T-helper 17 cell (primary cell): ENCODE results near the gene ERRFI1. TPM values are rescaled to one million over a fixed set of nuclear protein-coding genes. Genes with fewer than 3 reads are reported as not detected.
A peak's percentile ranks its signal among the peaks of the same experiment; 100 is the strongest.
"Not testable (repeated sequence)": the region's sequence is repeated elsewhere in the genome, so short reads cannot be mapped to it uniquely, and the experiment has no call there.

Source experiments
- ATAC-seq: fragments of 150-1000 bp; cut with Tn5 transposase; 2 replicates; pipeline ENCODE4 v1.10.0; 2021; ENCODE audit warnings: mild to moderate bottlenecking, moderate library complexity
- DNase-seq, 3 donors: peaks; one replicate each; pipeline versions ENCODE4 v3.0.0 to v3.0.0-alpha.2; 2020 to 2021
- H3K9me3 ChIP-seq: one replicate; pipeline ENCODE4 v1.7.0; 2013; ENCODE audit warnings: low read length, mild to moderate bottlenecking; ENCODE audit not compliant: control insufficient read depth, poor library complexity, severe bottlenecking
- H3K27ac Mint-ChIP-seq: one replicate; pipeline ENCODE4 v1.8.0; 2022; ENCODE audit warnings: mild to moderate bottlenecking, moderate library complexity, mixed read lengths
- H3K27me3 Mint-ChIP-seq: one replicate; pipeline ENCODE4 v1.8.0; 2022; ENCODE audit warnings: mixed read lengths
- H3K36me3 Mint-ChIP-seq: one replicate; pipeline ENCODE4 v1.8.0; 2022; ENCODE audit warnings: low read depth, mixed read lengths
- H3K4me1 Mint-ChIP-seq: one replicate; pipeline ENCODE4 v1.8.0; 2022; ENCODE audit warnings: mild to moderate bottlenecking, mixed read lengths
- H3K4me3 Mint-ChIP-seq: one replicate; pipeline ENCODE4 v1.8.0; 2022; ENCODE audit warnings: mild to moderate bottlenecking, moderate library complexity, mixed read lengths
- total RNA-seq, 4 donors: library from RNA in 2 of 4; stranded (reverse) in 2 of 4; gene quantifications; one replicate each; pipeline ENCODE4 v1.2.3 and lab custom pipeline; 2022 to 2026

The ERRFI1 gene
- 1 to 10 TPM; 1.1 to 1.8 TPM for total RNA-seq
- 3.7 to 6.9 reads per million in 2 donors for total RNA-seq (lab: John Stamatoyannopoulos, UW)

- Mint-ChIP-seq H3K27me3 (peaks cover 26% of the 10 kb centered on the region), H3K4me3 (peak within 1 kb of the TSS; percentile 92), H3K36me3 (peaks cover 4% of the 10 kb centered on the region), H3K4me1 (peaks cover 11% of the 10 kb centered on the region), H3K27ac (peak within 1 kb of the TSS; percentile 85)
- no peaks in the 10 kb centered on the region for H3K9me3 ChIP-seq
- ATAC-seq (peak; percentile 95), DNase-seq (peak; percentile 82 to 84 (median 82))
Observed at GRCh38 chr1:8026153-8026975, at the start of gene ERRFI1. Gene ERRFI1, minus strand, starts transcription at chr1:8026309. Its CDS starts 10,690 bp downstream, at chr1:8015619.

- H3K36me3 Mint-ChIP-seq: no peaks in the 10 kb centered on the region
- DNase-seq (no peak), ATAC-seq (no peak)
- no peak overlapping the region for H3K4me3 Mint-ChIP-seq
- H3K4me1 Mint-ChIP-seq: peaks cover 4% of the 10 kb centered on the region
- no peak overlapping the region for H3K27ac Mint-ChIP-seq
- H3K9me3 ChIP-seq: no peaks in the 10 kb centered on the region
- peaks cover 27% of the 10 kb centered on the region for H3K27me3 Mint-ChIP-seq
Observed at GRCh38 chr1:8075511-8076051, 49.5 kb upstream of the ERRFI1 start.

DNA sequence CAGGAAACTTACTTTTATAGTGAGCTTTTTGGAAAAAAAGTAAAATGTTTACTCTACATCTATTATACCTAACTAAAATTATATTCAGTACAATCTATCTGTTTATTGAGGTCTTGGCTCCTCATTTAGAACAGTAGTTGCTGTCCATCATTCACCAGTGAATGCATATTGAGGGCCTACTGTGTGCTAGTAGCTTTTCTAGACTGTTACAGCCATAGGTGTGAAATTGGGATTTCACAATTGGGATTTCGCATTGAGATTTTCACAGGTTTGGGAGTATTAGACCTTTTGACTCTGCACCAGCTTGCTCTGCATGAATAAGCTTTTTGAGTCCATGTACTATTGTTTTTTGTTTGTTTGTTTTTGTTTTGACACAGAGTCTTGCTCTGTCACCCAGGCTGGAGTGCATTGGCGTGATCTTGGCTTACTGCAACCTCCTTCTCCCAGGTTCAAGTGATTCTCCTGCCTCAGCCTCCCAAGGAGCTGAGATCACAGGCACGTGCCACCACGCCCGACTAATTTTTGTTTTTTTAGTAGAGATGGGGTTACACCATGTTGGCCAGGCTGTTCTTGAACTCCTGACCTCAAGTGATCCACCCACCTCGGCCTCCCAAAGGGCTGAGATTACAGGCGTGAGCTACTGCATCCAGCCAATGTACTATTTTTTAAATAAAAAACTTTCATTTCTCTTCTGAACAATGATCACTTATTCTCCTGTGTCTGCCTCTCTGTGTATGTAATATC is 47.2 kb upstream of the ERRFI1 start:
- no peak for ATAC-seq
- H3K4me3 Mint-ChIP-seq: peak overlapping the region; percentile 15
- no peak for DNase-seq
- H3K27ac Mint-ChIP-seq: no peak overlapping the region
- H3K36me3 Mint-ChIP-seq: no peaks in the 10 kb centered on the region
- H3K27me3 Mint-ChIP-seq: peaks cover 25% of the 10 kb centered on the region
- no peaks in the 10 kb centered on the region for H3K9me3 ChIP-seq
- peaks cover 4% of the 10 kb centered on the region for H3K4me1 Mint-ChIP-seq

- DNase-seq (no peak), ATAC-seq (no peak)
- Mint-ChIP-seq H3K36me3 (peaks cover 3% of the 10 kb centered on the region), H3K27ac (no peak overlapping the region), H3K4me1 (peaks cover 4% of the 10 kb centered on the region), H3K27me3 (peaks cover 23% of the 10 kb centered on the region), H3K4me3 (no peak overlapping the region)
- no peaks in the 10 kb centered on the region for H3K9me3 ChIP-seq
Observed at GRCh38 chr1:8070381-8070811, 44.3 kb upstream of the ERRFI1 start.

GRCh38 chr1:8069614-8070320 is 43.7 kb upstream of the ERRFI1 start:
- not testable (repeated sequence) for H3K36me3 Mint-ChIP-seq, H3K4me3 Mint-ChIP-seq, H3K9me3 ChIP-seq, DNase-seq, H3K27ac Mint-ChIP-seq, H3K4me1 Mint-ChIP-seq, ATAC-seq
- peaks cover 25% of the 10 kb centered on the region for H3K27me3 Mint-ChIP-seq

- H3K4me3 Mint-ChIP-seq: no peak overlapping the region
- ATAC-seq (no peak), DNase-seq (no peak)
Observed at GRCh38 chr1:8065369-8065768, 39.3 kb upstream of the ERRFI1 start.

GRCh38 chr1:8063298-8064036 is 37.4 kb upstream of the ERRFI1 start:
- Mint-ChIP-seq H3K4me1 (no peaks in the 10 kb centered on the region), H3K4me3 (no peak overlapping the region), H3K36me3 (peaks cover 3% of the 10 kb centered on the region), H3K27me3 (peaks cover 17% of the 10 kb centered on the region), H3K27ac (no peak overlapping the region)
- DNase-seq: no peak
- no peak for ATAC-seq
- no peaks in the 10 kb centered on the region for H3K9me3 ChIP-seq

More at GRCh38 chr1:8065369-8065768, 39.3 kb upstream of the ERRFI1 start:
- no peaks in the 10 kb centered on the region for H3K9me3 ChIP-seq
- Mint-ChIP-seq H3K27ac (no peak overlapping the region), H3K27me3 (peaks cover 18% of the 10 kb centered on the region), H3K4me1 (no peaks in the 10 kb centered on the region), H3K36me3 (peaks cover 3% of the 10 kb centered on the region)

DNA sequence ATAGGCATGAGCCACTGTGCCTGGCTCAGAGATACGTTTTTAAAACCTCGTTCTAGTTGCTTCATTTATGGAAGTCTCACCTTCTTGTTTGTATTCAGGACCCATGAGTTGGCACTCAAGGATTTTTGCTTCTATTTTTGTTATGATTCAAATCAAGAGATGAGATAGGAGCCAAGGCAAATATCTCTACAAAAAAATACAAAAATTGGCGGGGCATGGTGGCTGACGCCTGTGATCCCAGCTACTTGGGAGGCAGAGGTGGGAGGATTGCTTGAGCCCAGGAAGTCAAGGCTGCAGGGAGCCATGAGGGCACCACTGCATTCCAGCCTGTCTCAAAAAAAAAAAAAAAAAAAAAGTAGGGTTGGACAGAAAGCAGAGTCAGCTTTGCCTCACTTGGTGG is 36.8 kb upstream of the ERRFI1 start:
- Mint-ChIP-seq H3K4me3 (no peak overlapping the region), H3K27ac (no peak overlapping the region), H3K36me3 (peaks cover 3% of the 10 kb centered on the region), H3K4me1 (no peaks in the 10 kb centered on the region), H3K27me3 (peaks cover 17% of the 10 kb centered on the region)
- DNase-seq: no peak
- no peak for ATAC-seq
- no peaks in the 10 kb centered on the region for H3K9me3 ChIP-seq

GRCh38 chr1:8061673-8062386 is 35.7 kb upstream of the ERRFI1 start:
- Mint-ChIP-seq H3K4me1 (no peaks in the 10 kb centered on the region), H3K4me3 (no peak overlapping the region), H3K36me3 (peaks cover 3% of the 10 kb centered on the region), H3K27ac (no peak overlapping the region), H3K27me3 (peaks cover 17% of the 10 kb centered on the region)
- no peak for DNase-seq
- no peak for ATAC-seq
- no peaks in the 10 kb centered on the region for H3K9me3 ChIP-seq

DNA sequence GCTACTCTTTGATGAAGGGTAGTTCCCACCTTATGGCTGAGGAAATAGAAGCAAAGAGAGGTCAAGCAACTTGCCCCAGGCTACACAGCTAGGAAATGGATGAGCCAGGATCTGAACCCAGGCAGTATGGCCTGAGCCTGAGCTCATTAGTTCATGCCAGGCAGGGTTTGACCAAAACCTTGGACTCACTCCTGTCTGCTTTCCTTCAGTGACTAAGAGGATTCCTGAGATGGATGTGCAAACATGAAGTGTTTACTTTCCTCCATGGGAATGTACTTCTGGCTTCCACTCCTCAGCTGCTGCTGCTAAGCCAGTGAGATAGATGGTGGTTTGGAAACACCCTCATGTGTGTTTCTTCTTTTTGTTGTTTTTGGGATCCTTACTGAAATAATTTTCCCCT is 35.1 kb upstream of the ERRFI1 start:
- H3K36me3 Mint-ChIP-seq: peaks cover 1% of the 10 kb centered on the region
- no peaks in the 10 kb centered on the region for H3K9me3 ChIP-seq
- no peak overlapping the region for H3K27ac Mint-ChIP-seq
- peaks cover 17% of the 10 kb centered on the region for H3K27me3 Mint-ChIP-seq
- DNase-seq: no peak
- no peak for ATAC-seq
- no peak overlapping the region for H3K4me3 Mint-ChIP-seq
- no peaks in the 10 kb centered on the region for H3K4me1 Mint-ChIP-seq

- no peaks in the 10 kb centered on the region for H3K36me3 Mint-ChIP-seq
- DNase-seq: no peak
- H3K27me3 Mint-ChIP-seq: peaks cover 15% of the 10 kb centered on the region
- ATAC-seq: no peak
- no peaks in the 10 kb centered on the region for H3K9me3 ChIP-seq
- H3K4me1 Mint-ChIP-seq: no peaks in the 10 kb centered on the region
- H3K27ac Mint-ChIP-seq: no peak overlapping the region
- H3K4me3 Mint-ChIP-seq: no peak overlapping the region
Observed at GRCh38 chr1:8059161-8059622, 33.1 kb upstream of the ERRFI1 start.

- ATAC-seq, DNase-seq, H3K36me3 Mint-ChIP-seq, H3K9me3 ChIP-seq, H3K27ac Mint-ChIP-seq, H3K4me1 Mint-ChIP-seq: not testable (repeated sequence)
- H3K4me3 Mint-ChIP-seq: peak overlapping the region; percentile 64
- peaks cover 23% of the 10 kb centered on the region for H3K27me3 Mint-ChIP-seq
Observed at GRCh38 chr1:8057779-8058178, 31.7 kb upstream of the ERRFI1 start.
